HCT116 (cell line): ENCODE data around the gene PC.

Source experiments
- ATF3 ChIP-seq: IDR thresholded peaks from 2 replicates; pipeline ENCODE4 v1.6.1; 2012
- CEBPB ChIP-seq: IDR thresholded peaks from 2 replicates; pipeline ENCODE4 v1.6.1; 2012; ENCODE audit warnings: low read depth
- CTCF ChIP-seq, 3 experiments: fragments of 200-600 bp in 1 of 3; sonication (generic) in 1 of 3; IDR thresholded peaks in 2 of 3; conservative IDR thresholded peaks in 1 of 3; 2 replicates each; pipeline ENCODE4 v1.5.1; 2012 to 2017; ENCODE audit warnings: low read depth in 2 of 3, low read length in 2 of 3, antibody characterized with exemption in 1 of 3, borderline replicate concordance in 1 of 3, control low read depth in 1 of 3, mild to moderate bottlenecking in 1 of 3, mixed read lengths in 1 of 3, mixed run types in 1 of 3, moderate library complexity in 1 of 3; ENCODE audit not compliant: insufficient read depth in 1 of 3
- EZH2 ChIP-seq: fragments of 200-600 bp; sonication (generic); IDR thresholded peaks from 2 replicates; pipeline ENCODE4 v1.6.1; 2017; ENCODE audit warnings: antibody characterized with exemption, mixed run types
- EZH2phosphoT487 ChIP-seq: fragments of 200-600 bp; IDR thresholded peaks from 2 replicates; pipeline ENCODE4 v1.6.1; 2018; ENCODE audit warnings: antibody characterized with exemption, borderline replicate concordance
- MAX ChIP-seq: IDR thresholded peaks from 2 replicates; pipeline ENCODE4 v1.6.1; 2012
- POLR2A ChIP-seq: IDR thresholded peaks from 2 replicates; pipeline ENCODE4 v1.7.0; 2011; ENCODE audit warnings: borderline replicate concordance; ENCODE audit not compliant: insufficient read depth, insufficient read length; ENCODE audit errors: extremely low read depth
- RAD21 ChIP-seq: IDR thresholded peaks from 2 replicates; pipeline ENCODE4 v1.6.1; 2012; ENCODE audit warnings: low read depth, mild to moderate bottlenecking
- TCF7L2 ChIP-seq: IDR thresholded peaks from 2 replicates; pipeline ENCODE4 v1.7.0; 2011; ENCODE audit warnings: borderline replicate concordance, inconsistent platforms; ENCODE audit not compliant: insufficient read depth, insufficient read length; ENCODE audit errors: extremely low read depth
- YY1 ChIP-seq: IDR thresholded peaks from 2 replicates; pipeline ENCODE4 v1.6.1; 2011; ENCODE audit warnings: low read length, low read depth, moderate library complexity, mild to moderate bottlenecking; ENCODE audit not compliant: insufficient replicate concordance; ENCODE audit errors: extremely low read depth
- ZBTB33 ChIP-seq: IDR thresholded peaks from 2 replicates; pipeline ENCODE4 v1.6.1; 2011; ENCODE audit warnings: mild to moderate bottlenecking, low read length, moderate library complexity; ENCODE audit not compliant: insufficient replicate concordance; ENCODE audit errors: extremely low read depth

- TF ChIP-seq CTCF (IDR thresholded peaks at IDR 0.05 in 2 of 3, conservative IDR thresholded peaks at IDR 0.05 in 1 of 3; ENCODE audit: borderline replicate concordance in 1 of 3, insufficient read depth in 1 of 3, low read depth in 2 of 3, low read length in 2 of 3) (no peak), TCF7L2 (no peak), POLR2A (no peak), MAX (no peak), RAD21 (no peak), CEBPB (no peak), YY1 (no peak), ZBTB33 (no peak), EZH2phosphoT487 (no peak), EZH2 (no peak), ATF3 (no peak)
These were observed 20.9 kb downstream of the PC start for GRCh38 chr11:66937193-66937733.
